ENCODE data around the gene COX7A2L. TPM values are rescaled to one million over a fixed set of nuclear protein-coding genes. Genes with fewer than 3 reads are reported as not detected.

COX7A2L gene
- total and polyA plus RNA-seq, 9 of the 15 experiments (the other 6 are each of a cell fraction or from before 2014, with no cell fraction given) = 118 to 481 (median 163) TPM

GRCh38 chr2:42360493-42360889, 526 bp downstream of the COX7A2L start:
- Histone ChIP-seq H3K9me1 (ENCODE audit: control insufficient read depth, insufficient read depth, low read length) (peaks cover 3% of the 10 kb centered on the region), H2AFZ (ENCODE audit: low read depth, low read length) (peak overlapping the region; percentile 100), H3K27ac (ENCODE audit: extremely low read depth, low read depth, low read length) (peak overlapping the region; percentile 97), H3K9me3 (replicated peaks; ENCODE audit: control insufficient read depth, insufficient read depth, low read depth, low read length) (no peaks in the 10 kb centered on the region), H3K9ac (ENCODE audit: insufficient read depth in 1 of 2, low read depth in 2 of 2, low read length in 2 of 2) (peak overlapping the region; percentile 96 to 98), H3K4me1 (replicated peaks in 1 of 2; ENCODE audit: control insufficient read depth in 2 of 2, insufficient read depth in 2 of 2, low read length in 2 of 2) (peaks cover 13 to 30% of the 10 kb centered on the region in 2 experiments; a peak in 4 of 5 replicates), H4K20me1 (replicated peaks; ENCODE audit: control insufficient read depth, insufficient read depth, low read length) (peaks cover 19% of the 10 kb centered on the region), H3K79me2 (ENCODE audit: control insufficient read depth, insufficient read depth, low read length) (peaks cover 55% of the 10 kb centered on the region), H3K27me3 (ENCODE audit: control insufficient read depth in 2 of 2, insufficient read depth in 2 of 2, low read length in 2 of 2) (peaks cover 3 to 9% of the 10 kb centered on the region in 2 experiments; a peak in 4 of 5 replicates), H3K36me3 (ENCODE audit: control insufficient read depth, insufficient read depth, low read length) (peaks cover 17% of the 10 kb centered on the region), H3K4me2 (ENCODE audit: insufficient read depth, low read length) (peak overlapping the region; percentile 97), H3K4me3 (peak overlapping the region; percentile 99)
- TF ChIP-seq, protein P1, sequence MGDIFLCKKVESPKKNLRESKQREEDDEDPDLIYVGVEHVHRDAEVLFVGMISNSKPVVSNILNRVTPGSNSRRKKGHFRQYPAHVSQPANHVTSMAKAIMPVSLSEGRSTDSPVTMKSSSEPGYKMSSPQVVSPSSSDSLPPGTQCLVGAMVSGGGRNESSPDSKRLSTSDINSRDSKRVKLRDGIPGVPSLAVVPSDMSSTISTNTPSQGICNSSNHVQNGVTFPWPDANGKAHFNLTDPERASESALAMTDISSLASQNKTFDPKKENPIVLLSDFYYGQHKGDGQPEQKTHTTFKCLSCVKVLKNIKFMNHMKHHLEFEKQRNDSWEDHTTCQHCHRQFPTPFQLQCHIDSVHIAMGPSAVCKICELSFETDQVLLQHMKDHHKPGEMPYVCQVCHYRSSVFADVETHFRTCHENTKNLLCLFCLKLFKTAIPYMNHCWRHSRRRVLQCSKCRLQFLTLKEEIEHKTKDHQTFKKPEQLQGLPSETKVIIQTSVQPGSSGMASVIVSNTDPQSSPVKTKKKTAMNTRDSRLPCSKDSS (IDR thresholded peaks at IDR 0.05; ENCODE audit: low read depth, partially characterized antibody) = no peak
- TF ChIP-seq BHLHE40 (IDR thresholded peaks at IDR 0.05; ENCODE audit: low read length) = no peak
- no peak for TF ChIP-seq DIDO1 (tag; IDR thresholded peaks at IDR 0.05; ENCODE audit: low read depth)
- peak; percentile 8; the same call in 1 of the 2 replicates for TF ChIP-seq PML (IDR thresholded peaks at IDR 0.05; ENCODE audit: low read length)
- peak; percentile 60 for TF ChIP-seq CHD1 (IDR thresholded peaks at IDR 0.05; ENCODE audit: low read length)
- no peak for TF ChIP-seq NCOA4 (IDR thresholded peaks at IDR 0.05; ENCODE audit: partially characterized antibody)
- TF ChIP-seq ATF6 (CRISPR knock-in tag; IDR thresholded peaks at IDR 0.05) = 0 out of 2 replicates have a peak, but pooled peaks have one; percentile 27
- no peak for TF ChIP-seq CBFA2T3 (IDR thresholded peaks at IDR 0.05)
- no peak for TF ChIP-seq TAF9B (IDR thresholded peaks at IDR 0.05; ENCODE audit: partially characterized antibody)
- no peak for TF ChIP-seq GTF2F1 (IDR thresholded peaks at IDR 0.05; ENCODE audit: low read depth, low read length)
- POLR2A ChIA-PET = interaction anchor here (0.6 to 1.5 kb wide), 2 partner anchors 9 to 15 kb away, joined by 3 to 9 read pairs; no protein-coding TSS in a partner anchor
- in situ Hi-C loops (cut with MboI) = no loop called here
- intact Hi-C loops (cut with micrococcal nuclease) = loop anchor here (2.0 to 5.0 kb wide), 3 partner anchors 113 to 263 kb away; no protein-coding TSS in a partner anchor
- no TSS peak for BruUV-seq (replicated peaks)
- DNase-seq (ENCODE audit: extremely low read depth in 1 of 4, low spot score in 3 of 4) (no peak), ATAC-seq (peak; percentile 6), FAIRE-seq (no peak)
- WGBS (ENCODE audit: insufficient coverage, low coverage, missing lambda C conversion rate) = 1% methylated on average over 15 of the region's 15 CpGs
- CTCF ChIA-PET (ENCODE audit: low intra/inter-chr PET ratio) = no interaction called here
